Stimulated activated CD8-positive, alpha-beta memory T cell treated with anti-CD3 and anti-CD28 coated beads, Interleukin-4, amount 100 ng/mL, for 1 hour (primary cell): ENCODE results near the gene EDNRB.

Experiments
- DNase-seq, 2 donors: peaks; one replicate each; pipeline ENCODE4 v3.0.0-alpha.2; 2020; ENCODE audit warnings: low read depth in 2 of 2, low spot score in 1 of 2

The EDNRB gene

GRCh38 chr13:77898097-77898496, 20.5 kb downstream of the EDNRB start:
- DNase-seq = no peak

- no peak for DNase-seq
Observed at GRCh38 chr13:77896977-77897376, 21.7 kb downstream of the EDNRB start.

GRCh38 chr13:77896536-77896935, 22.1 kb downstream of the EDNRB start:
- no peak for DNase-seq

GRCh38 chr13:77894743-77895142, 23.9 kb downstream of the EDNRB start:
- DNase-seq = no peak

- no peak for DNase-seq
Observed at GRCh38 chr13:77893066-77893465, 25.6 kb downstream of the EDNRB start.

- DNase-seq = no peak
Observed at GRCh38 chr13:77892491-77892890, 26.1 kb downstream of the EDNRB start.

GRCh38 chr13:77891486-77891885, 27.1 kb downstream of the EDNRB start:
- no peak for DNase-seq

- DNase-seq = no peak
Observed at GRCh38 chr13:77891041-77891440, 27.6 kb downstream of the EDNRB start.

GRCh38 chr13:77883328-77883727, 35.3 kb downstream of the EDNRB start:
- no peak for DNase-seq

GRCh38 chr13:77878190-77878589, 40.4 kb downstream of the EDNRB start:
- no peak for DNase-seq

GRCh38 chr13:77876176-77876575, 42.5 kb downstream of the EDNRB start:
- no peak for DNase-seq

- no peak for DNase-seq
Observed at GRCh38 chr13:77874406-77874805, 44.2 kb downstream of the EDNRB start.

- DNase-seq = no peak
Observed at GRCh38 chr13:77872995-77873394, 45.6 kb downstream of the EDNRB start.

- no peak for DNase-seq
Observed at GRCh38 chr13:77871596-77871995, 47.0 kb downstream of the EDNRB start.

- DNase-seq = no peak
Observed at GRCh38 chr13:77868717-77869116, 49.9 kb downstream of the EDNRB start.

GRCh38 chr13:77866971-77867370, 51.7 kb downstream of the EDNRB start:
- DNase-seq = no peak

GRCh38 chr13:77865622-77866021, 53.0 kb downstream of the EDNRB start:
- DNase-seq = no peak

GRCh38 chr13:77863144-77863543, 55.5 kb downstream of the EDNRB start:
- no peak for DNase-seq

- DNase-seq = no peak
Observed at GRCh38 chr13:77861741-77862140, 56.9 kb downstream of the EDNRB start.

GRCh38 chr13:77860507-77860981, 58.1 kb downstream of the EDNRB start:
- no peak for DNase-seq

GRCh38 chr13:77859450-77859849, 59.2 kb downstream of the EDNRB start:
- no peak for DNase-seq

- no peak for DNase-seq
Observed at GRCh38 chr13:77857531-77858209, 61.0 kb downstream of the EDNRB start.

- DNase-seq = no peak
Observed at GRCh38 chr13:77853703-77854102, 64.9 kb downstream of the EDNRB start.
